ENCODE results near the gene NCOR2.

NCOR2 gene

DNA sequence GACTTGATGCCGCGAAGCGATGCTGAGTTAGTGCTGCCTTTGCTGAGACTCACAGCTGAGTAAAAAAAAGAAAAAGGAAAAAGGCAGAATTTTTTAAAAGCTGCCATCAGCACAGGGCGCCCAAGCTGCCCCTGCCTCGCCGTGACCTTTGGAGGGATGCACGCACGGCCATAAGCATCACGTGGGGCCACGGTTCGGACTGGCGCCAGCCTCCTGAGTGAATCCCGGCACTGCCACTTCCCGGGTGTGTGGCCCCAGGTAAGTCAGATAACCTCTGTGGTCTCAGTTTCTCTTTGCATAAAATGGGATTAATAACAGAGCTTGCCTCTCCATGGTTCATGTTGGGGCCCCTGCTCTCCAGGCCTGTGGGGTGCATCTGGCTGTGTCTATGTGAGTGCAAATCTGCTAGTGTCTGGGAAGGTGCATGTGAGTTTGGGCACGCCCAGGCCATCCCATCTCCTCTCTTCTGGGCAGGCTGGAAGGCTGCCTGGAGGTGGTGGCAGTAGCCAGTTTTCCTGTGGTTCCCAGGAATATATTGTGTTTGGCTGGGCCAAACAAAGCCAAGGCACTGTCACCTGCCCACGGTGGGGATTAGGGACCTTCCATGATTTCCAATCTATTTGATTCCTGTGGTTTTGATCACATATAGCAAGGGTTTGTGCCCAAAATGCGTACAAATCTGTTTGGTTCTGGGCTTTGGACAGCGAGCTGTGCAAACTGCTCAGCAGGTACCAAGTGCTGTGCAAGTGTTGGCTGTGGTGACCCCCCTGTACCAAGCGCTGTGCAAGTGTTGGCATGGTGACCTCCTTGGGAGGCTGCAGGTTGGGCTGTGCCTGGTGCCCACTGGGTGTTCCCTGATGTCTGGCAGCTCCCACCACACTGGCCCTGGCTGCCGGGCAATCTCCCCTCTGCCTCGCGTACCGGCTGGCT, 43.5 kb upstream of the NCOR2 start:
- no peak for FAIRE-seq
- no peak for DNase-seq (ENCODE audit: insufficient read length, low spot score)
- TF ChIP-seq, protein P1, sequence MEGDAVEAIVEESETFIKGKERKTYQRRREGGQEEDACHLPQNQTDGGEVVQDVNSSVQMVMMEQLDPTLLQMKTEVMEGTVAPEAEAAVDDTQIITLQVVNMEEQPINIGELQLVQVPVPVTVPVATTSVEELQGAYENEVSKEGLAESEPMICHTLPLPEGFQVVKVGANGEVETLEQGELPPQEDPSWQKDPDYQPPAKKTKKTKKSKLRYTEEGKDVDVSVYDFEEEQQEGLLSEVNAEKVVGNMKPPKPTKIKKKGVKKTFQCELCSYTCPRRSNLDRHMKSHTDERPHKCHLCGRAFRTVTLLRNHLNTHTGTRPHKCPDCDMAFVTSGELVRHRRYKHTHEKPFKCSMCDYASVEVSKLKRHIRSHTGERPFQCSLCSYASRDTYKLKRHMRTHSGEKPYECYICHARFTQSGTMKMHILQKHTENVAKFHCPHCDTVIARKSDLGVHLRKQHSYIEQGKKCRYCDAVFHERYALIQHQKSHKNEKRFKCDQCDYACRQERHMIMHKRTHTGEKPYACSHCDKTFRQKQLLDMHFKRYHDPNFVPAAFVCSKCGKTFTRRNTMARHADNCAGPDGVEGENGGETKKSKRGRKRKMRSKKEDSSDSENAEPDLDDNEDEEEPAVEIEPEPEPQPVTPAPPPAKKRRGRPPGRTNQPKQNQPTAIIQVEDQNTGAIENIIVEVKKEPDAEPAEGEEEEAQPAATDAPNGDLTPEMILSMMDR (IDR thresholded peaks at IDR 0.05; ENCODE audit: insufficient read depth, missing control alignments) = no peak

DNA sequence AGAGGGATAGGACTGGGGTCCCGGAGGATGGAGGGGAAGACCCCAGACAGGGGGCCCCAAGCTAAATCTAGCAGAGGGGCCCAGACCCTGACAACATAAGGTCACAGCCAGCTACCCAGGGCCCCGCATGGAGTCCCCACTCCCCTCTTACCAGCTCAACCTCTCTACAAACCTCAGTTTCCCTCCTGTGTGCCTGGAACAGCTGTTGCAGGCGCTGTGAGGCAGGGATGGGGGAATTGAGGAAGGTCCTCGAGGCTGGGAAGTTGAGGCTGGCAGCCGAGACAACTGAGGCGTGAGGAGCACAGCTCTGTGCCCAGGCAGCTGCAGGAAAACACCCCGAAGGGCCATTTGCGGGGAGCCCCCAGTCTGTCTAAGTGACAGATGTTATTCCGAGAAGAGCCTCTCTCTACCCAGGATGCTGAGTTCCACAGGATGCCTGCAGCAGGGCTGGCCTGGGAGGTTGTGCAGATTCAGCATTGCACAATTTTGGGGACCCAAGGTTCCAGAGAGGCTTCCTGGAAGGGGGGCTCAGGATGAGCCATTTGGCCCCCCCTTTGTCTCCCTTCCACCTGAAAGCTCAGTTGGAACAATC, 42.7 kb upstream of the NCOR2 start:
- TF ChIP-seq, protein P1 (IDR thresholded peaks at IDR 0.05; ENCODE audit: insufficient read depth, missing control alignments) = no peak
- FAIRE-seq (no peak), DNase-seq (ENCODE audit: insufficient read length, low spot score) (no peak)

DNA sequence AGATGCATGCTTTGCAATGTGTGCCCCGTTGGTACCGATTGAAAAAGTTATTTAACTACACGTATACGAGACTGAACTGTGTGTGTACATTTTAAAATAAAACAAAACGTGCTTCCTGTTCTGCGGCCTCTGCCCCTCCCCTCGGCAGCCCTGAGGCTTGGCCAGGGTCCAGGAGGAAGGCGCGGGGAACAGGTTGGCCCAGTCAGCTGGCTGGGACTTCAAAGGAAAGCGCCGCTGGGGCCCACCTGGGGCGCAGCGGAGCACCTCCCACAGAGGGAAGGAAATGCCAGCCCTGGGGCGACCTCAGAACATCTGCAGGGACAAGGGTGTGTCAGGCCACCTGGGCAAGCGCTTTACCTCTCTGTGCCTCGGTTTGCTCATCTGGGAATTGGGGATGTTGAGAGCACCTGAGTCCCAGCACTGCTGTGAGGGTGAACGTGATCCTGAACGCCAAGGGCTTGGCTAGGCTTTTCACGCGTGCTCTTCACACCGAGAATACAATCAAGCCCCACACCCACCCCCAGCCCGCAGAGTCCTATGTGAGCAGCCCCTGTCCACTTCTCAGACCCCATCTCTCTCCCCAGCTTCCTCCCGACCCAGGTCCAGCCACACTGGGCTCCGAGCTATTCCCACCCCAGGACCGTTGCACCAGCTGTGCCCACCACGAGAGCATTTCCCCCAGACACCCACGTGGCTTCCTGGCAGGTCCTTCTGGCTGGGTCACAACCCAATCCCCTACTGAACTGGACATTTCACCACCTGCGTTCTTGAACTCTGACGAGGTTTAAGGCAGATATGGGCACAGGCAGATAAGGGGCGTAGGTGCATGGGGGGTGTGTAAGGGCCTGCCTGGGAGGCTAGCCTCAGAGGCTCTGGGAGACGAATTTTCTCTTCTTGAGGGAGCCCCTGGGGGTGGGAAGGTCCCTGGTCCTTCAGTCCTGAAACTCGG, 41.9 kb upstream of the NCOR2 start:
- no peak for DNase-seq (ENCODE audit: insufficient read length, low spot score)
- no peak for FAIRE-seq

DNA sequence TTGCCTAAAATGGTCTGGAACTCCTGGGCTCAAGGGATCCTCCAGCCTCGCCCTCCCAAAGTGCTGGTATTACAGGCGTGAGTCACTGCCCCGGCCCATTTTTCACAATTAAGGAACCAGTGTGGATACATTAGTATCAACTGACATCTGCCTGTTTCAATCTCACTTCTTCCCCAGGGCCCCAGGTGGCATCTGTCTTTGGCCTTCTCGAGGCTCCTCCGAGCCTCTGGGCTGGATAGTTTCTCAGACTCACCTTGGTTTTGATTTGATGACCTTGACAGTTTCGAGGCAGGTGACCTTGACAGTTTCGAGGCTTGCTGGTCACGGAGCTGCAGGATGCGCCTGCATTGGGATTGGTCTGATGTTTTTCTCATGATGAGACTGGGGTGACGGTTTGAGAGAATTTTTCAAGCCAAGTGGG, 41.0 kb upstream of the NCOR2 start:
- TF ChIP-seq, protein P1 (IDR thresholded peaks at IDR 0.05; ENCODE audit: insufficient read depth, missing control alignments) = no peak
- DNase-seq (ENCODE audit: insufficient read length, low spot score) (no peak), FAIRE-seq (no peak)

More for the DNA sequence above, 41.9 kb upstream of the NCOR2 start:
- TF ChIP-seq, protein P1 (IDR thresholded peaks at IDR 0.05; ENCODE audit: insufficient read depth, missing control alignments) = no peak

DNA sequence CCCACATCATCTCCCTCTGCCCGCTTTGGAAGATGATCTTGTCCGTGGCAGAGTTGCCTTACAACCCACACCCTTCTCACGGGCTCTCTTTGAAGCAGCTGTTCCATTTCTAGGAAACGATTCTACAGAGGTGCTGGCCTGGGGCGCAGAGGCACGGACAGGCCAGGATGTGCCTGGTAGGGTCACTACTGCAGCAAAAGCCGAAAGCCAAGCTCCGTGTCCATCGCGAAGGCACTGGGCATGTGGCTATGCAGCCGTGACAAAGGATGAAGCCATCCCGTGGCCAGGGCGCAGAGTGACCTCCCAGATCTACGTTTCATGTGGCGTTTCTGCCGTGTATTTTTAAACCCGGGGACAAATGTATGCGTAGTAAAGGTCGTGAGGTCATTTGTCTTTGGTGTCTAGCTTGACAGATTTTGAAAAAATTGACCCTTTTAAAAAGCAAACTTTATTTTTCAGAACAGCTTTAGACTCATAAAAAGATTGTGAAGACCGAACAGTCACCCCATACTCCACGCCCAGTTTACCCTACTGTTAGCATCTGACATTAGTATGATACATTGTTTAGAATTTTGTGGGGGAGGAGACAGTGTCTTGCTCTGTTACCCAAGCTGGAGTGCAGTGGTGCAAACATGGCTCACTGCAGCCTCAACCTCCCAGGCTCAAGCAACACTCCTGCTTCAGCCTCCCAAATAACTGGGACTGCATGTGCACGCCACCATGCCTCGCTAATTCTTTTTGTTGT, 40.4 kb upstream of the NCOR2 start:
- DNase-seq (ENCODE audit: insufficient read length, low spot score) (no peak), FAIRE-seq (no peak)
- TF ChIP-seq, protein P1 (IDR thresholded peaks at IDR 0.05; ENCODE audit: insufficient read depth, missing control alignments) = no peak

Measured in D721Med (cell line).